ENCODE results near the gene RNF152.

Gene RNF152

DNA sequence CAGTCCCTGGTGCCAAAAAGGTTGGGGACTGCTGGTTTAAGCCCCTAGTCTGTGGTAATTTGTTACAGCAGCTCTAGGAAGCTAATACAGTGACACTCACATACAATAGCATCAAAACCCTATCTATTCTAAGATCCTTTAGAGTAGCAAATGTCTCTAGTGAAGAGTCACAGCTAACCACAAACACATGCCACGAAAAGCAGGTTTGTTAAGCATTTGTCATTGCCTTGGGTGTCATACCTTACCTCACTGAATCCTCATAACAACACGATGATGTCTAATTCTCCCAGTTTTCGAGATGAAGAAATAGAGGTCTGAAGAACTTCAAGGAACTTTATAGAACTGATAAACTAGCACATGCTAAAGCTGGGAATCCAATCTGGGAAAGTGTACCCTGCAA, 29.6 kb upstream of the RNF152 start:
- no peak overlapping the region for H3K27ac ChIP-seq
- H2AFZ ChIP-seq (ENCODE audit: low read depth), result no peak overlapping the region
- H3K36me3 ChIP-seq (ENCODE audit: insufficient read depth), result no peaks in the 10 kb centered on the region
- H3K9ac ChIP-seq, result no peak overlapping the region
- H3K4me1 ChIP-seq (ENCODE audit: low read depth, poor library complexity, severe bottlenecking), result peaks cover 13% of the 10 kb centered on the region
- no peaks in the 10 kb centered on the region; the same call in 1 of the 2 replicates for H3K27me3 ChIP-seq (ENCODE audit: insufficient read depth, low read depth)
- no peak overlapping the region for H3K4me2 ChIP-seq
- H4K20me1 ChIP-seq (ENCODE audit: insufficient read depth), result no peaks in the 10 kb centered on the region
- no peaks in the 10 kb centered on the region for H3K79me2 ChIP-seq (ENCODE audit: insufficient read depth, low read depth)
- H3K4me3 ChIP-seq (IDR thresholded peaks at IDR 0.05; ENCODE audit: insufficient read depth, low read depth, low read length), result no peak overlapping the region
- TF ChIP-seq, protein P1, sequence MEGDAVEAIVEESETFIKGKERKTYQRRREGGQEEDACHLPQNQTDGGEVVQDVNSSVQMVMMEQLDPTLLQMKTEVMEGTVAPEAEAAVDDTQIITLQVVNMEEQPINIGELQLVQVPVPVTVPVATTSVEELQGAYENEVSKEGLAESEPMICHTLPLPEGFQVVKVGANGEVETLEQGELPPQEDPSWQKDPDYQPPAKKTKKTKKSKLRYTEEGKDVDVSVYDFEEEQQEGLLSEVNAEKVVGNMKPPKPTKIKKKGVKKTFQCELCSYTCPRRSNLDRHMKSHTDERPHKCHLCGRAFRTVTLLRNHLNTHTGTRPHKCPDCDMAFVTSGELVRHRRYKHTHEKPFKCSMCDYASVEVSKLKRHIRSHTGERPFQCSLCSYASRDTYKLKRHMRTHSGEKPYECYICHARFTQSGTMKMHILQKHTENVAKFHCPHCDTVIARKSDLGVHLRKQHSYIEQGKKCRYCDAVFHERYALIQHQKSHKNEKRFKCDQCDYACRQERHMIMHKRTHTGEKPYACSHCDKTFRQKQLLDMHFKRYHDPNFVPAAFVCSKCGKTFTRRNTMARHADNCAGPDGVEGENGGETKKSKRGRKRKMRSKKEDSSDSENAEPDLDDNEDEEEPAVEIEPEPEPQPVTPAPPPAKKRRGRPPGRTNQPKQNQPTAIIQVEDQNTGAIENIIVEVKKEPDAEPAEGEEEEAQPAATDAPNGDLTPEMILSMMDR (conservative IDR thresholded peaks at IDR 0.05; ENCODE audit: low read depth, low read length), result no peak

DNA sequence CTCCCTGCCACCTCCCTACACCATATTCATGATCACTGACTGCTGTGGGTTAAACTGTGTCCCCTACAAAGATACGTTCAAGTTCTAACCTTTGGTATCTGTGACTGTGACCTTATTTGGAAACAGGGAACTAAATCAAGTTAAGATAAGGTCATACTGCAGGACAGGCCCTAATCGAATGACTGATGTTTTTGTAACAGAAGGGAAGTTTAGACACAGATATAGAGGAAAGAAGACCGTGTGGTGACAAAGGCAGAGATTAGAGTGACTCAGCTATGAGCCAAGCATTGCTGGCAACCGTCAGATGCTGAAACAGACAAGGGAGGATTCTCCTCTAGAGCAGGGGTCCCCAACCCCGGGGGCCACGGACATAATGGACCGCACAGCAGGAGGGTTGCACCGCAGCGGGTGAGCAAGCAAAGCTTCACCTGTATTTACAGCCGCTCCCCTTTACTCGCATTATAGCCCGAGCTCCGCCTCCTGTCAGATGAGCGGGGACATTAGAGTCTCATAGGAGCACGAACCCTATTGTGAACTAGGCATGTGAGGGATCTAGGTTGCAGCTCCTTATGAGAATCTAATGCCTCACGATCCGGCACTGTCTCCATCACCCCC, 28.9 kb upstream of the RNF152 start:
- H3K79me2 ChIP-seq (ENCODE audit: insufficient read depth, low read depth), result no peaks in the 10 kb centered on the region
- H3K9ac ChIP-seq, result no peak overlapping the region
- H3K4me1 ChIP-seq (ENCODE audit: low read depth, poor library complexity, severe bottlenecking), result peaks cover 13% of the 10 kb centered on the region
- no peak overlapping the region for H3K4me2 ChIP-seq
- no peak overlapping the region for H3K4me3 ChIP-seq (IDR thresholded peaks at IDR 0.05; ENCODE audit: insufficient read depth, low read depth, low read length)
- no peaks in the 10 kb centered on the region; the same call in 1 of the 2 replicates for H3K27me3 ChIP-seq (ENCODE audit: insufficient read depth, low read depth)
- no peaks in the 10 kb centered on the region for H4K20me1 ChIP-seq (ENCODE audit: insufficient read depth)
- no peaks in the 10 kb centered on the region for H3K36me3 ChIP-seq (ENCODE audit: insufficient read depth)
- no peak overlapping the region for H3K27ac ChIP-seq
- H2AFZ ChIP-seq (ENCODE audit: low read depth), result no peak overlapping the region
- TF ChIP-seq, protein P1 (conservative IDR thresholded peaks at IDR 0.05; ENCODE audit: low read depth, low read length), result no peak

DNA sequence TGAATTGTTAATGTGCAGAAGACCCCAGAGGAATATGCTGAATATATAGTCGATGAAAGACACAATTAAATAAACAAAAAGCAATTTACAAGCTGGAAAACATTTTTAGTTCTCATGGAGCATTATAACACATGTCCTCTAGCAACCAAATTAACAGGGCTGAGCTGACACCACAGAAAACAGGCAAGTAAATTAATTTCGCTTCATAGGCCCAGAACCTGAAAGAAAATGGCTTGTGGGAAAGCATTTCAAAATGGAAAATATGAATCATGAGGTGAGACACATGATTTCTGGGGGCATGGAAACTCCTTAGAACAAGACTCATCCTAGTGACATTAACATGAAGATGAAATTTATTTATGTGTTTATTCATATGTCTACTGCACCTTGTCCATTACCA, 25.0 kb upstream of the RNF152 start:
- Histone ChIP-seq H3K27me3 (ENCODE audit: insufficient read depth, low read depth) (no peaks in the 10 kb centered on the region), H3K36me3 (ENCODE audit: insufficient read depth) (no peaks in the 10 kb centered on the region), H3K4me2 (no peak overlapping the region), H3K4me1 (ENCODE audit: low read depth, poor library complexity, severe bottlenecking) (no peaks in the 10 kb centered on the region), H3K9ac (no peak overlapping the region), H4K20me1 (ENCODE audit: insufficient read depth) (no peaks in the 10 kb centered on the region), H3K4me3 (IDR thresholded peaks at IDR 0.05; ENCODE audit: insufficient read depth, low read depth, low read length) (no peak overlapping the region), H2AFZ (ENCODE audit: low read depth) (no peak overlapping the region), H3K27ac (no peak overlapping the region), H3K79me2 (ENCODE audit: insufficient read depth, low read depth) (no peaks in the 10 kb centered on the region)
- TF ChIP-seq, protein P1 (conservative IDR thresholded peaks at IDR 0.05; ENCODE audit: low read depth, low read length), result no peak

DNA sequence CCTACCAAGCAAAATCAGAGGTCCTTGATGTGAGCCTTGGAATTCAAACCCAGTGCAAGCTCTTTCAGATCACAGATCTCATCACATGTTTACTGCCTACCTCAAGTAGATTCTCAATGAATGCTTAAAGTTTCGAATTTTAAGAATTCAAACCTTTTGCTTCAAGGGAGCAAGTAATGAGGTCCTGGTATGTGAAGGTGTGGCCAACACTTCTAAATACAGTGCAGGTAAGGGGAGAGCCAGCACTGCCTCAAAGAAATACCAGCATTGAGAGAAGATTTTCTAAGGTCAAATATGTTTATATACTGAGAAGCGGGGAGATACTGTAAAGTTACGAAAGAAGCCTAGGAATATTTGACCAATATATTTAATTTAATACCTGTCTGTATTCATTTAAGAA, 19.7 kb upstream of the RNF152 start:
- Histone ChIP-seq H3K27me3 (ENCODE audit: insufficient read depth, low read depth) (no peaks in the 10 kb centered on the region), H3K79me2 (ENCODE audit: insufficient read depth, low read depth) (no peaks in the 10 kb centered on the region), H3K9ac (no peak overlapping the region), H3K36me3 (ENCODE audit: insufficient read depth) (no peaks in the 10 kb centered on the region), H3K4me3 (IDR thresholded peaks at IDR 0.05; ENCODE audit: insufficient read depth, low read depth, low read length) (no peak overlapping the region), H3K4me1 (ENCODE audit: low read depth, poor library complexity, severe bottlenecking) (no peaks in the 10 kb centered on the region), H3K27ac (no peak overlapping the region), H2AFZ (ENCODE audit: low read depth) (no peak overlapping the region), H3K4me2 (no peak overlapping the region), H4K20me1 (ENCODE audit: insufficient read depth) (no peaks in the 10 kb centered on the region)
- TF ChIP-seq, protein P1 (conservative IDR thresholded peaks at IDR 0.05; ENCODE audit: low read depth, low read length), result no peak

All from KMS-11 (cell line).